Dermis blood vessel endothelial cell (primary cell): Measurements from ENCODE around the gene SSH3. TPM values are rescaled to one million over a fixed set of nuclear protein-coding genes. Genes with fewer than 3 reads are reported as not detected.
A peak's percentile ranks its signal among the peaks of the same experiment; 100 is the strongest.

Source experiments
- DNase-seq: peaks from one replicate; pipeline ENCODE4 v3.0.0; 2010
- total RNA-seq: library from RNA; depleted of rRNA; stranded (reverse); fragments of >200 nt; gene quantifications from 2 replicates; pipeline ENCODE4 v1.2.3, GENCODE V29; 2014

SSH3 gene
- total RNA-seq, 1 donor from 2014 or later, result 19.7 TPM

DNA sequence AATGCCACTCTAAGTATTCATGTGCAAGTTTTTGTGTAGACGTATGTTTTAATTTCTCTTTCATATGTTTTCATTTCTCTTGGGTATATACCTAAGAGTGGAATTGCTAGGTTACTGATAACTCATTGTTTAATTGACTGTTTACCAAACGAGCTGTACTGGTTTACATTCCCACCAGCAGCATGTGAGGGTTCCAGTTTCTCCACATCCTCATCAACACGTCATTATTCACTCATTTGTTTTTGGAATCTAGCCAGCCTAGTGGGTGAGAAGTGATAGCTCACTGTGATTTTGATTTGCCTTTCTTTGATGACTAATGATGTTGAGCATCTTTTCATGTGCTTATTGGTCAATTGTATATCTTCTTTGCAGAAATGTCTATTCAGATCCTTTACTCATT, 10.2 kb upstream of the SSH3 start:
- peak; percentile 55 for DNase-seq

DNA sequence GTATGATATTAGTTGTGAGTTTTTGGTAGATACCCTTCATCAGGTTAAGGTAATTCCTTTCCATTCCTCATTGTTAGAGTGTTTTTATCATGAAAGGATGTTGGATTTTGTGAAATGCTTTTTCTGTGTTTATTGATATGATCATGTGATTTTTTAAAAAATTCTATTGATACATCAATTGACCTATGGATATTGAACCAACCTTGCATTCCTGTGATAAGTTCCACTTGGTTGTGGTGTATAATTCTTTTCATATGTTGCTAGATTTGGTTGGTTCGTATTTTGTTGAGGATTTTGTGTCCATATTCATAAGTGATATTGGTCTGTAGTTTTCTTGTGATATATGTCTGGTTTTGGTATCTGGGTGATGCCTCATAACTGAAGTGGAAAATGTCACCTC, 7.5 kb upstream of the SSH3 start:
- no peak for DNase-seq

DNA sequence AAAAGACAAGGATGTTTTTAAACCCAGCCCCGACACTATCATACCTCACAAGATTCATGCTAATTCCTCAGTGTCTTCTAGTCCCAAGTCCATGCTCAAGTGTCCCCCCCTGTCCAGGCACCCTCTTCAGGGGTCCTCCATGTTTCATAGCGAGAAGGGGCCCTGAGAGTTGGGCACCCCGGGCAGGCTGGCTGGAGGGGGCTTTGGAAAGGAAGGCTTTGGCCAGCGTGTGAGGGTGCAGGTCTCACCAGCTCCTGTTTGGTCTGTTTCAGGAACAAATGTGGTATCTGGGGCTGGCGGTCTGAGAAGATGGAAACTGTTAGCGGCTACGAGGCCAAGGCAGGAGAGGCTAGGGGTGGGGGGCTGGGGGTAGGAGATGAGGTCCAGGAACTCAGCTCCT, 4.5 kb upstream of the SSH3 start:
- no peak for DNase-seq

DNA sequence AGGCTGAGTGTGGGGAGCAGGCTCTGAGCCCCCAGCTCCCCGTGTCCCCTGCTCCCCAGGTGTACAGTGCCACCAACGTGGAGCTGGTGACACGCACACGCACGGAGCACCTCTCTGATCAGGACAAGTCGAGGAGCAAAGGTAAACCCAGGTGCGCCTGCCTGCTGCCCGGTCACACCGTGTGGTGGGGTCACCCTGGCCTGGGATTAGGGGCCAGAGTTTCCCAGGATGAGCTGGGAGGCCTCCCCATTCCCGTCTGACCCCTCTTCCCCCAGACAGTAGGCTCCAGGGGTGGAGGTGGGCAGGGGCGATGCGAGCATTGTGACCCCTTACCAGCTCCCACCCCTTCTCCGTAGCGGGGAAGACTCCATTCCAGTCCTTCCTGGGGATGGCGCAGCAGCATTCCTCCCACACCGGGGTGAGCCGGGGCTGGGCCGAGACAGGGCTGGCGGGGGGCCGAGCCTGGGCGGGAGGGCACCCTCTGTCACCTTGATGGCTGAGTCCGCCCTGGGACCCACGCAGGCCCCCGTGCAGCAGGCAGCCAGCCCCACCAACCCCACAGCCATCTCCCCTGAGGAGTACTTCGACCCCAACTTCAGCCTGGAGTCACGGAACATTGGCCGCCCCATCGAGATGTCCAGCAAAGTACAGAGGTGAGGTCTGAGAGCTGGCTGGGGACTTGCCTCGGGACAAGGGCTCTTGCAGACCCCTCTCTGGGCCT, 3.7 kb upstream of the SSH3 start:
- no peak for DNase-seq

DNA sequence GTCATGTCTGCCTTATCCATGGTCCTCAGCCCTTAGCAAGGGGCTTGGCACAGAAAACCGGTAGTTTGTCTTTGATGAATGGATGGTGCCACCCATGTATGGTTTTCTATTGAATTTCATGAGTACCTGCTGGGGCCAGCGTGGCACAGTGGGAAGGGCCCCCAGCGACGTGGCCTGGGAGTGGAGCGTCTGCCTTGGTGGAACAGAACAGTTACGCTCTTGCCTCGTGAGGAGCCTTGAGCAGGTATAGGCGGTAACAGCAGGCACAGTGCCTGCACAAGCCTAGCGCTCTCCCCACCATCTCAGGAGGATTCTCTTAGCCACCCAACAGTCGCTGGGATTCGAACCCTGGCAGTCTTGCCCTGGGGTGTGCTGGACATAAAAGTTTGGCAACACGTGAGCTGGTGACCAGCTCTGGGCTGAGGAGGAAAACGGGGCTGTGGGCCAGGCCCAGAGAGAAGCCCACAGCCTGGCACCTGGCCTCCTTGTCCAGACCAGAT, 3.0 kb upstream of the SSH3 start:
- no peak for DNase-seq

DNA sequence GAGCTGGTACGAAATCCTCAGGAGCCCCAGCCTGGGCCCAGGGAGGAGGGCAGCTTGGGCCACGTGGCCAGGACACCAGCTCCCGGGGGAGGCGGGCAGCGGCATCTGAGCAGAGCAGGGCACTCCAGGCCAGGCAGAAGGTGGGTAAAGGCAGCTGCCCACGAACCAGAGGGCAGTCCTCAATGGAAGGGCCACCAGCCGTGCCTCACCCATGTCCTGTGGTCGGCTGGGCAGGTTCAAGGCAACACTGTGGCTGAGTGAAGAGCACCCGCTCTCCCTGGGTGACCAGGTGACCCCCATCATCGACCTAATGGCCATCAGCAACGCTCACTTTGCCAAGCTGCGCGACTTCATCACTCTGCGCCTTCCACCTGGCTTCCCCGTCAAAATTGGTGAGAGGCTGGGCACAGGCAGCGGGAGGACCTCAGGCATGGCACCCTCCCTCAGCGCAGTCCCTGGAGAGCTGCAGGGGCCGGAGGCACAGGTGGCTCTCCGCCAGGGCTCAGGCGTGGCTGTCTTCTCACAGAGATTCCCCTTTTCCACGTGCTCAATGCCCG, 2.5 kb upstream of the SSH3 start:
- DNase-seq, result no peak

DNA sequence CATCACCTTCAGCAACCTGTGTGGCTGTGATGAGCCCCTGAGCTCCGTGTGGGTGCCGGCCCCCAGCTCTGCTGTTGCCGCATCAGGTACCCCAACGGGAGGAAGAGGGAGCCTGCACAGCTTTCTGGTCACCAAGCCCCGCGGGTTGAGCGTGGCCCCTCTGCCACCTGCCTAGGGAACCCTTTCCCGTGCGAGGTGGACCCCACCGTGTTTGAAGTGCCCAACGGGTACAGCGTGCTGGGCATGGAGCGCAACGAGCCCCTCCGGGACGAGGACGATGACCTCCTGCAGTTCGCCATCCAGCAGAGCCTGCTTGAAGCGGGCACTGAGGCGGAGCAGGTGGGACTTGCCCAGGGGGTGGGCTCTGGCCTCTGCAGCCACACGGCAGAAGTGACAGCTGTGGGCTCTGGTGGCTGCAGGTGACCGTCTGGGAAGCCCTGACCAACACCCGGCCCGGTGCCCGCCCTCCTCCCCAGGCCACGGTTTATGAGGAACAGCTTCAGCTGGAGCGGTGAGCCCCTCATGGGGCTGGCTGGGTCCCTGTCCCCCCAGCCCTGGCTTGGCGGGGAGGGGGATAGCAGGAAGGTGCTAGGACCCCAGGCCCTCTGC, 1.9 kb upstream of the SSH3 start:
- DNase-seq, result no peak

DNA sequence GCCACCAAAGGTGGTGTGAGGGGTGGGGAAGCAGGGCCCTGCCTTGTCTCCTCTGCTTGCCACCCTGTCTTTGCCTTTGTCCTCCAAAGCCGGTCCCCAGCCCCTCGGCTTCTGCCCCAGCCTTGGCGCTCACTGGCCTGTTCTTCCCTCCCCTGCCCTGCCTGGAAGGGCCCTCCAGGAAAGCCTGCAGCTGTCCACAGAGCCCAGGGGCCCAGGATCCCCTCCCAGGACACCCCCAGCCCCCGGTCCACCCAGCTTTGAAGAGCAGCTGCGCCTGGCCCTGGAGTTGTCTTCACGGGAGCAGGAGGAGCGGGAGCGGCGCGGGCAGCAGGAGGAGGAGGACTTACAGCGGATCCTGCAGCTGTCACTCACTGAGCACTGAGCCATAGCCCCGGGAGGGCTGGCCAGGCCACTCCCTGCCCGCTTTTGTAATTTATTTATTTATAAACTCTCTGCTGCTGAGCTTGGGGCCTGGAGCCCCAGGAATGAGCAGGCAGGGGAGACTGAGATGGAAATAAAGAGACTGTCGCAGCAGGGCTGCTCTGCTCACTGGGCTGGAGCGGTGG, 1.3 kb upstream of the SSH3 start:
- DNase-seq, result no peak

DNA sequence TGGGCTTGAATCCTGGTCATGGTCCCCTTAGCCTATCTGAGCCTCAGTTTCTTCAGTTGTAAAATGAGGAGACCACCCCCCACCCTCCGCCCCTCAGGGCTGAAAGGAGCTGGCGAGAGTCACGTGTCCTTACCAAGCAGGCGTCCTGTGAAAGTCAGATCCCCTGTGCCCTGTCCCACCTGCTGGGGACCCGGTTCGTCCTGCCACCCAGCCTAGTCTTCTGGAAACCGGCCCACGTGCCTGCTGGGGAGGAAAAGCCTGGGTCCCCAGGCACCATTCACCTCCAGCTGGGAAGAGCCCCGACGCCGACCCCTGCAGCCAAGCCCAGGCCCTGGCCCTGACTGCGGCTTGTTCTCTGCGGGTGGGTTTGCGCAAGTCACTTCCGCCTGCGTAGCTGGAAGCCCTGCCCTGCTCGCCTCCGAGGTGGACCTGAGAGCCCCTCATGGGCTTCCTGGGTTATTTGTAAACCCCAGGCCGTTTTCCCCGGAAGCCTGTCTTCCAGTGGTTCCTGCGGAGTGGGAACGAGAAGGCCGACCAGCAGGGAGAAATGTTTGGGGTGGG, 679 bp upstream of the SSH3 start:
- DNase-seq, result no peak

DNA sequence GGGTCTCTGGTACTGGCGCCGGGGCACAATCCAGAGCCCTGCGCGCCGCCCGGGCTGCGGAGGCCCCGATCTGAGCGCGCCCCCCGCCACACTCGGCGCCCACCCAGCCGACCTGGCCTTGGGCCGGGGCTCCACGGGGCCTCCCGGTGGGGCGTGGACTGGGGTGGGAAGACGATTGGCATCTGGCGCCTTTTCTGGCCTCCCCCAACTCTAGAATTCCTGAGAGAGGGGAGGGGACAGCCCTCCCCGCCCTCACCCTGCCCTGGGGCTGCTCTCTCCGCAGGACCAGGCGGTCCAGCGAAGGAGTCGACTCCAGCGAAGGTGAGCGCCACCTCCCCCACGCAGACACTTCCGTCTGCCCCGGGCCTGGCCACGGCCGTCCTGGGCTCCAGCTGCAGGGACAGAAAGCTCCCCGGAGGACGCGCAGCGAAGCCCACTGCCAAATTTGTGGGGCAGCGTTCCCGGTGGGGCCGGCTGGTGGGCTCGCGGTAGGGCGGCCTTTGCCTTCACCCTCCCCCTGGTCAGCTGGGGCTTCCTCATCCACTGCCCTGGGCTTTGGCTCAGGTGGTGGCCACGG, 593 bp downstream of the SSH3 start:
- DNase-seq, result peak; percentile 27

DNA sequence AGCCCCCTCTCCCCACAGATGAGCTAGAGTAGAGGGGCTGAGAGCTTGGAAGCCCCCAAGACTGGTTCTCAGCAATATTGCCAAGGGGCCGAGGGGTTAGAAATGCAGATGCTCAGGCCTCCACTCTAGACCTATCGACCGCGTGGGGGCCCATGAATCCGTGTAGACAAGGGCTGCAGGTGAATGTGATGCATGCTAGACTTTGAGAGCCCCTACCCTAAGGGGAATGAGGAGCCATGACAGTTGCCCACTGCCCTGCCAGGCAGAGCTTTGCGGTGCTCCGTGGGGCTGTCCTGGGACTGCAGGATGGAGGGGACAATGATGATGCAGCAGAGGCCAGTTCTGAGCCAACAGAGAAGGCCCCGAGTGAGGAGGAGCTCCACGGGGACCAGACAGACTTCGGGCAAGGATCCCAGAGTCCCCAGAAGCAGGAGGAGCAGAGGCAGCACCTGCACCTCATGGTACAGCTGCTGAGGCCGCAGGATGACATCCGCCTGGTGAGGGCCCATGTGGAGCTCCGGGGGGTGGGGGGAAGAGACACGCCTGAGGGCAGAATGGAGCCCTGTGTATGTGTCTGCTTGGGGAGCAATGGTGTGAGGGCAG, 1.3 kb downstream of the SSH3 start:
- no peak for DNase-seq

DNA sequence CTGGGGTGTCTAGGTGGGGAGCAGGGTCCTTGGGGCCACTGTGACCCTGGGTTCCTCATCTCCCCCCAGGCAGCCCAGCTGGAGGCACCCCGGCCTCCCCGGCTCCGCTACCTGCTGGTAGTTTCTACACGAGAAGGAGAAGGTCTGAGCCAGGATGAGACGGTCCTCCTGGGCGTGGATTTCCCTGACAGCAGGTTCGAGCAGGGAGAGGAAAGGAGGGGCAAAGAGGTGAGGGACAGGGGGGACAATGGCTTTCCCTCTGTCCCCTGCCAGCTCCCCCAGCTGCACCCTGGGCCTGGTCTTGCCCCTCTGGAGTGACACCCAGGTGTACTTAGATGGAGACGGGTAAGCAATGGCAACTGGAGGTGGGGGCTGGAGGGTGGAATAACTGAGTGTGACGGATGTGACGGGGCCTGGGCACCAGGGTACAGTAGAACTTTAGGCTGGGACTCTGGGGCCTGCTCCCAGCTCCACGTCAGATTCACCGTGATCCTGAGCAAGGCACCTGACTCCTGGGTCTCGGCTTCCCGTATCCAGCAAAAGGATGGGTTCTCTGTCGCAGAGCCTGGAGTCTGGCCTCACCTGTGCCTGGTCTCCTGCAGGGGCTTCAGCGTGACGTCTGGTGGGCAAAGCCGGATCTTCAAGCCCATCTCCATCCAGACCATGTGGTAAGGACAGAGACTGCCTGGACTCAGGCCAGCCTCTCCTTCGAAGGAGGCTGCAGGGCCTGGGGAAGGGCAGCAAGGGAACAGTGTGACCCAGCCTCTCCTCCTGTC, 3.6 kb downstream of the SSH3 start:
- DNase-seq, result no peak

DNA sequence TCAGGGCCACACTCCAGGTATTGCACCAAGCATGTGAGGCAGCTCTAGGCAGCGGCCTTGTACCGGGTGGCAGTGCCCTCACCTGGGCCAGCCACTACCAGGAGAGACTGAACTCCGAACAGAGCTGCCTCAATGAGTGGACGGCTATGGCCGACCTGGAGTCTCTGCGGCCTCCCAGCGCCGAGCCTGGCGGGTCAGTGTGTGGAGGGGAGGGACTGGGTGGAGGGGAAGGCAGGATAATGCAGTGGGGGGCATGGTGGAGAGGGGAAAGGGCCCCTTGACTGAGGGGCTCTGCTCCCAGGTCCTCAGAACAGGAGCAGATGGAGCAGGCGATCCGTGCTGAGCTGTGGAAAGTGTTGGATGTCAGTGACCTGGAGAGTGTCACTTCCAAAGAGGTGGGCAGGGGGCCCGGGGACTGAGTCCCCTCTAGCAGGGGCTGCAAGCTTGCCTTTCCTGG, 4.2 kb downstream of the SSH3 start:
- no peak for DNase-seq

DNA sequence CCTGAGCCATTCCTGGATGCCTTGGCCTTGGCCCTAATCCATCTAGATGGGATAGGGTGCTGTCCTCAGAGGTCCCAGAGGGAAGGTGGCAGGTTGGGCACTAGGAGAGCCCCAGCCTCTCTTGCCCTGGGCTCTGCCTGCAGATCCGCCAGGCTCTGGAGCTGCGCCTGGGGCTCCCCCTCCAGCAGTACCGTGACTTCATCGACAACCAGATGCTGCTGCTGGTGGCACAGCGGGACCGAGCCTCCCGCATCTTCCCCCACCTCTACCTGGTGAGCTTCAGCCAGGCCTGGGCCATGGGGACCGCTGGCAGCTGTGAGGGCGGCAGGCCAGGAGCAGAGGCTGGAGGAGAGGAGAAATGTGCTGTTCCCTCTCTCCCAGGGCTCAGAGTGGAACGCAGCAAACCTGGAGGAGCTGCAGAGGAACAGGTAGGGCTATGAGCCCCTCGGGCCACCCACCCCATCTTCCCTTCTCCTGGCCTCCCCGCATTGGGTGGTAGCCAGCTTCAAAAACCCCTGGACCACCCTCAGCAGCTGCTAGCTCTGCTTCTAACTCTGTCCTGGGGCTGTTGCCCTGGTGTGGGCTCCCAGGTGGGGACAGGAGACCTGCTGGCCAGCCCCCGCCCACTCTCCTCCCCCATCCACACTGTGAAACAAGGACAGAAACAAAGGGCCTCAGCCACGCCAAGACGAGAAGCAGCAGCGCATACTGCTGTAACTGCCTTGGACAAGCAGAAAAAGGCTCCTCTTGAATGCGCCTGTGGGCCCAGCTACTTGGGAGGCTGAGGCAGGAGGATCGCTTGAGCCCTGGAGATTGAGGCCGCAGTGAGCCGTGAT, 4.9 kb downstream of the SSH3 start:
- DNase-seq, result no peak

DNA sequence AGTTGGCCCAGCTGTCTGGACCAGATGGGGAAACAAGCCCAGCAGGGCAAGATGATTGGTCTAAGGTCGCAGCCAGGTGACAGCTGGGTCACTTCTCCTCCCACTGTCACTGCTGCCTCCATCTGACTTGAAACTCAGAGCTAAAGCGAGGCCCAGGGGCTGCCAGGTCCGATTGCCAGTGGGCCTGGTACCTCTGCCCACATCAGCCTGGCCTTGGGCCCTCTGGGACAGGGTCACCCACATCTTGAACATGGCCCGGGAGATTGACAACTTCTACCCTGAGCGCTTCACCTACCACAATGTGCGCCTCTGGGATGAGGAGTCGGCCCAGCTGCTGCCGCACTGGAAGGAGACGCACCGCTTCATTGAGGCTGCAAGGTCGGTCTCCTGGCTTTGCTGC, 5.8 kb downstream of the SSH3 start:
- no peak for DNase-seq

DNA sequence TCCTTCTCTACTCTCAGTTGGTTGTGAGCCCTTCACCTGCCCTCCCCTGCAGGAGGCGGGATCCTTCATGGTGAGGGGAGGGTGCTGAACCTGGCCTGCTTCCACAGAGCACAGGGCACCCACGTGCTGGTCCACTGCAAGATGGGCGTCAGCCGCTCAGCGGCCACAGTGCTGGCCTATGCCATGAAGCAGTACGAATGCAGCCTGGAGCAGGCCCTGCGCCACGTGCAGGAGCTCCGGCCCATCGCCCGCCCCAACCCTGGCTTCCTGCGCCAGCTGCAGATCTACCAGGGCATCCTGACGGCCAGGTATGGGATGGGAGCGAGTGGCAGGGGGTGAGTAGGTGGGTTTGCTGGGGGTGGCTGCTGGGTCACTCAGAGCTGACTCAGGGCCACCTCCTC, 6.3 kb downstream of the SSH3 start:
- no peak for DNase-seq

DNA sequence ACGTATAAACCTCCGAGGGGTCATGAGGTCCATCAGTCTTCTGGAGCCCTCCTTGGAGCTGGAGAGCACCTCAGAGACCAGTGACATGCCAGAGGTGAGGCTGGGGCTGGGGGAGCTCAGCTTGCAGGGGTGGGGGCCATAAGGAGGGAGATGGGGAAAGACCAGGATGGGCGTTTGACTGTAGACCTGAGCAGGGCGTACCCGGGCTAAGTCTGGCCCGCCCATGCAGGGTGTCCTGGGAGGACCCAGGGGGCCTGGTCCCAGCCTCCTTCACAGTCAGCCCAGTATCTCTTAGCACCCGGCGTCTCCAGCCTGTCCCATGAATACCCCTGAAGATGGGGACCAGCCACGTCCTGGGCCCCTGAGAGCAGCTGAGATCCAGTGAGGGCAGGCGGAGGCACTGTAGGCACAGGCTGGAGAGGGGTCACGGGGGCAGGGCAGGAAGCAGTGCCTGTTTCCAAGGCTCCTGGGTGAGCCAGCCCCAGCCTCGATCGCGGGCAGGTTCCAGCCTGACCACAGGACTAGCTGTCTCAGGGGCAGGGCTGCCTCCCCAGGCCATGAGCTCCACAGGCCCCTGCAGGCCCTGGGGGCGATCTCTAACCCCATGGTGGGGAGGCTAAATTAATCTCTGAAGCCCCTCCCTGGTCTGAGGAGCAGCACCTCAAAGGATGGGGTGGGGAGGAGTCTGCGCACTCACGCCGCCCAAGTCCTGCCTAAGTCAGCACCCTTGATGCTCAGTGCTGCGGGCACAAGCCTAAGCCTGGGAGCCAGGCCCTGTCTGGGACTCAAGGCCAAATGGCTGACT, 7.1 kb downstream of the SSH3 start:
- DNase-seq, result no peak

DNA sequence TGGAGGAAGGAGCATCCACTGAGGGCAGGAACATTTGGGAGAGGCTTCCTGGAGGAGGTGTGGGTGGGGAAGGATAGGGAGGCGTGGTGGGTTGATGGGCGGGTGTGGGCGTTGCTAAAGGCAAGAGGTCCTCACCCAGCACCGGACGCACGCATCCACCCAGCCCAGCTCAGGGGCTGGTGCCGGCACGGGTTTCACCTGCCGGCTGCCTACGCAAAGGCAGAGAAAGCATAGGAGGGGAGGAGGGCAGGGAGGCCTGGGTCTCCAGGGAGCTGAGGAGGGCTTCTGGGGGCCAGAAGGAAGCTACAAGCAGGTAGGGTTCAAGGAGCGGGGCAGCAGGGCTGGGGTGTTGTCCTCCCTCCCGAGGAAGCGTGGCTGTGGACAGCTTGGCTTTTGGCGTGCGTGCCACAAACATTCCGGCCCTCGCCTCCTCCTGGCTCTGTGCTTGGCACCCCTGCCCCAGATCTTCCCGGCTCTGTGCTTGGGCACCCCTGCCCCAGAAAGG, 7.8 kb downstream of the SSH3 start:
- DNase-seq, result no peak

DNA sequence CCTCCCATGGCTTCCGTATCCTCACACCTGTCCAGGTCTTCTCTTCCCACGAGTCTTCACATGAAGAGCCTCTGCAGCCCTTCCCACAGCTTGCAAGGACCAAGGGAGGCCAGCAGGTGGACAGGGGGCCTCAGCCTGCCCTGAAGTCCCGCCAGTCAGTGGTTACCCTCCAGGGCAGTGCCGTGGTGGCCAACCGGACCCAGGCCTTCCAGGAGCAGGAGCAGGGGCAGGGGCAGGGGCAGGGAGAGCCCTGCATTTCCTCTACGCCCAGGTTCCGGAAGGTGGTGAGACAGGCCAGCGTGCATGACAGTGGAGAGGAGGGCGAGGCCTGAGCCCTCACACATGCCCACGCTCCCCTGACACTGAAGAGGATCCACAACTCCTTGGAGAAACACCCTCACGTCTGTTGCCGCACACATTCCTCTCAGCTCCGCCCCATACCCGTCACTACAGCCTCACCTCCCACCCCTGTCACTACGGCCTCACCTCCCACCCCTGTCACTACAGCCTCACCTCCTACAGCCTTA, 8.3 kb downstream of the SSH3 start:
- DNase-seq, result no peak
